Skeletal muscle tissue (tissue), 4 donors: ENCODE measurements around the gene KISS1R. TPM values are rescaled to one million over a fixed set of nuclear protein-coding genes. Genes with fewer than 3 reads are reported as not detected.

Source experiments
- H3K27ac ChIP-seq: one replicate; pipeline ENCODE4 v1.7.0; 2013; ENCODE audit warnings: mild to moderate bottlenecking, low read depth, low read length, inconsistent platforms
- H3K27me3 ChIP-seq, 3 donors: one replicate each; pipeline ENCODE4 v1.7.0; 2013; ENCODE audit warnings: low read length in 3 of 3; ENCODE audit not compliant: control insufficient read depth in 3 of 3, insufficient read depth in 3 of 3
- H3K36me3 ChIP-seq, 3 donors: one replicate each; pipeline ENCODE4 v1.7.0; 2013; ENCODE audit warnings: low read length in 3 of 3; ENCODE audit not compliant: control insufficient read depth in 3 of 3, insufficient read depth in 3 of 3
- H3K4me1 ChIP-seq, 3 donors: one replicate each; pipeline ENCODE4 v1.7.0; 2013; ENCODE audit warnings: low read length in 3 of 3, mild to moderate bottlenecking in 3 of 3; ENCODE audit not compliant: control insufficient read depth in 3 of 3, insufficient read depth in 3 of 3
- H3K4me3 ChIP-seq, 3 donors: one replicate each; pipeline ENCODE4 v1.7.0; 2013; ENCODE audit warnings: low read length in 3 of 3
- H3K9ac ChIP-seq, 3 donors: one replicate each; pipeline ENCODE4 v1.7.0; 2013; ENCODE audit warnings: low read length in 3 of 3, mild to moderate bottlenecking in 3 of 3, moderate library complexity in 2 of 3, low read depth in 1 of 3
- H3K9me3 ChIP-seq, 3 donors: one replicate each; pipeline ENCODE4 v1.7.0; 2013; ENCODE audit warnings: low read length in 3 of 3; ENCODE audit not compliant: control insufficient read depth in 3 of 3
- total RNA-seq: library from RNA; depleted of rRNA; stranded (reverse); fragments of >200 nt; gene quantifications from one replicate; pipeline ENCODE4 v1.2.3, GENCODE V29; 2014
- donor health status: Osteomylitis.

The KISS1R gene
- total RNA-seq, 1 donor from 2014 or later, result not detected

DNA sequence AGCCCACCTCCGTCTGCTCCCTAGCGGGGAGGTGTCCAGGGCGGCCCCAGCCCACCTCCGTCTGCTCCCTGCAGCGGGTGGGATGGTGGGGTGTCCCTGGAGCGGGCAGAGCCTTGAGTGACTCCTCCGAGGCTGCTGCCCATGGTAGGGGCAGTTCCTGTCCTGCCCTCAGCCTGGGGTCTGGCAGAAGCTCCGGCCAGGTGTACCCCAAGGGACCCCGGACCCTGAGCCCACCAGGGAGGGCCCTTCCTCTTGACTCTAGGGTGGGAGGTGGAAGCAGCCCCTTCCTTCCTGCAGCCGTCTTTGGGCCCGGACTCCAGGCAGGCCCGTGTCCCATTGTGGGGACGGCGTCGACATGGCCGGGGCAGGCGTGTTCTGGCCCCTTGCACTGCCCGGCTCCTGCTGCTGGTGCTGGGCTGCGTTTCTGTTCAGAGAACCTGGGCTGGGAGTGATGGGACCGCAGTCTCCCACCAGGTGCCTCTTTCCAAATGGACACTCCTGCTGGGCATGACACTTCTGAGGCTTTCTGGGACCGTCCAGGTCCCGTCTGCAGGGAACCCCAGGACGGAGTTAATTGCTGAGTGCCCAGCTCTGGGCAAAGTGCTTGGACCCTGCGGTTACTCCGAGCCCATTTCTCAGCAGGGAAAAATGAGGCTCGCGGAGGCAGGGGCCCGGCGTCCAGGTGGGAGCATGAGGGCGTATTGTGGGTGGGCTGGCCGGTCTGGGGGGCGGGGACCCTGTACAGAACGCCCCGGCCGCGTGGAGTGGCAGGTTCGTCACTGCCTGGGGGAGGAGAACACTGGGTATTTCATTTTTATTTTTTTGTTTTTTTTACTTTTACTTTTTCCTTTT is 28.5 kb downstream of the KISS1R start:
- Histone ChIP-seq H3K27ac (no peak overlapping the region), H3K36me3 (no peaks in the 10 kb centered on the region), H3K4me3 (no peak overlapping the region), H3K4me1 (peaks cover 3 to 11% (median 5%) of the 10 kb centered on the region in 3 donors), H3K9me3 (no peaks in the 10 kb centered on the region), H3K9ac (no peak overlapping the region), H3K27me3 (peaks cover 0 to 21% (median 10%) of the 10 kb centered on the region in 3 donors)

DNA sequence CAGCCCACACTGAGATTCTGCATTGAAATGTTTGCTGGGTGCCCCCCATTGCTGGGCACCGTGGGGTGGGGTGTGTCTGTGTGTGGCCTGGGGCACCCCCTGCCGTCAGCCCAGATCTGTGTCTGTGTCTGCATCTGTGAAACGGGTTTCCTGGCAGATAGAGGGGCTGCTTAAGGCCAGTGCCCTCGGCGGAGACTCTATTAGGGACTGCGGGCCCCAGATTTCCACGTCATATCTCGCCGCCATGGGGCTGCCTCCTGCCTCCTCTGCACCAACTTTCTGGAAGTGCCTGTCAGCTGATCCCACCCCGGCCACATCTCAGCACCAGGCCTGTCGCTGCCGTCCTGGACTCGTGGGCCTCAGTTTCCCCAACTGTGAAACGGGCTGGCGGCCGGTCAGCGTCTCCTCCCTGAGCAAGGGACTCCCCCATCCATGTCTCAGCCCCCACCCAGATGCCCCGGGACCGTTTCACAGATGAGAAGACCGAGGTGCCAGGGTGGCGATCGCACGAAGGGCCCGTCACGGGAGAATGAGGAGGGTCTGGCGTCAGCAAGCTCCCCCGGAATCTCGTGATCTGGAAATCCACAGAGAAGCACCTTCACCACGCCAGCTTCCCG is 30.1 kb downstream of the KISS1R start:
- Histone ChIP-seq H3K27ac (no peak overlapping the region), H3K27me3 (peaks cover 0 to 9% (median 7%) of the 10 kb centered on the region in 3 donors), H3K36me3 (no peaks in the 10 kb centered on the region), H3K9me3 (no peaks in the 10 kb centered on the region), H3K9ac (no peak overlapping the region), H3K4me1 (peaks cover 0 to 2% (median 0%) of the 10 kb centered on the region in 3 donors), H3K4me3 (no peak overlapping the region)

DNA sequence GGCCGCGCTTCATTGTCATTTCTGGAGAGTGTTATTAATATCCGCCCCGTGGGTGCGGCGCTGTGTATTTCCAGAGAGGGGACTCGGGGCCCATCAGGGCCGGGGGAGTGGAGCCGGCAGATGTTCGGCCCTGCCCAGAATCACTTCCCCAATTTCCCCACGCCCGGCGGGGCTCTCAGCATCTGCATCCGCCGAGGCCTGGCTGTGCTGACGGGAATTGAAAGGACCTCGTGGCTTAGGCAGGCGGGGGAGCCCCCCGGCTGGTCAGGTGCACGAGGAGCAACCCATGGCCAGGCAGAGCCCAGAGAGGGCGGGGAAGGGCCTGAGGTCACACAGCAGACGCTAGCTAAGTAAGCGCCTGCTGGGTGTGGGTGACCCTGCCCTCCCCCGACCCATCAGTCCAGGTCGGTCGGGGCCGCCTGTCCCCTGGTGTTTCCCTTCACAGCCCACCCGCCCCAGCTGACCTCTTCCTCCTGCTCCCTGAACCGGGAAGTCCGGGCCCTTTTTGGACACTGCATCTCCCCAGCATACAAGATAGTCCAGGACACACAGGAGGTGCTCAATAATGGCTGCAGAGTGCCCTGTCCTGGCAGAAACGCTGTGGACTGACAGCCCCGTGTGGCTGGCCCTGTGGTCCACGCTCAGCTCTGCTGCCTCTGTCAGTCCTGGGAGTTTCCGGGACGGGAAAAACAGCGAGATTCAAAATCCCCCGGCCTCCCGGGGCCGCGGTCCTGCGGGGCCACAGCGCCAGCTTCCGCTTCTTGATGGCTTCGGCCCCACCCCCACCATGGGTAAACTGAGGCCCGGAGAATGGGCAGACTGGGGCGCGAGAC is 30.8 kb downstream of the KISS1R start:
- no peak overlapping the region for H3K4me3 ChIP-seq
- H3K9me3 ChIP-seq, result no peaks in the 10 kb centered on the region
- no peak overlapping the region for H3K9ac ChIP-seq
- H3K4me1 ChIP-seq, result peaks cover 0 to 2% (median 0%) of the 10 kb centered on the region in 3 donors
- H3K27ac ChIP-seq, result no peak overlapping the region
- H3K27me3 ChIP-seq, result peaks cover 0 to 8% (median 3%) of the 10 kb centered on the region in 3 donors
- no peaks in the 10 kb centered on the region for H3K36me3 ChIP-seq

DNA sequence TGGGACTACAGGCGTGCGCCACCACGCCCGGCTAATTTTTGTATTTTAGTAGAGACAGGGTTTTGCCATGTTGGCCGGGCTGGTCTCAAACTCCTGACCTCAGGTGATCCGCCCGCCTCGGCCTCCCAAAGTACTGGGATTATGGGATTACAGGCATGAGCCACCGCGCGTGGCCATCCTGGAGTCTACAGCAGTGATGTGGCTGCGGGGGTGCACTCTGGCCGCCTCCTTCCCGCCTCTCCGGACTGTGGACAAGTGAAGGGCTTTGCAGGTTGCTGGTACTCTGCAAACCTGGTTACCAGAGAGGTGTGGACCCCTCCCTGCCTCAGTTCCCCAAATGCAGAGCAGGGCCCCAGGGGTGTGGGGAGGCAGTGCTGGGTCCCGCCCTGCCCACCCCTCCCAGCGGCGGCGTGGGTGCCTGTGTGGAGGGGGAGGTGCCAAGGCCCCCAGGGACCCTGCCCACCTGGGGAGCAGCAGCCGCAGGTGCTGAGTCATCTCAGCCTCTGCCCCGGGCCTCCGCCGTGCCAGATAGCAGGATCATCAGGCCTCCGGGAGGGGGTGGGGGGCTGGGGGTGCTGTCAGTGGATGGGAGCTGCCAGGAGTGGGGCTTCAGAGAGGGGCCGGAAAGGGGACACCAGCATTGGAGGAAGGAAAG is 31.8 kb downstream of the KISS1R start:
- Histone ChIP-seq H3K9ac (no peak overlapping the region), H3K4me1 (peaks cover 0 to 2% (median 0%) of the 10 kb centered on the region in 3 donors), H3K36me3 (no peaks in the 10 kb centered on the region), H3K27me3 (peaks cover 0 to 9% (median 5%) of the 10 kb centered on the region in 3 donors), H3K27ac (no peak overlapping the region), H3K4me3 (no peak overlapping the region), H3K9me3 (no peaks in the 10 kb centered on the region)

- no peak overlapping the region for H3K9ac ChIP-seq
- peaks cover 5 to 16% (median 15%) of the 10 kb centered on the region in 3 donors for H3K27me3 ChIP-seq
- no peaks in the 10 kb centered on the region for H3K36me3 ChIP-seq
- H3K4me1 ChIP-seq, result peaks cover 0 to 2% (median 0%) of the 10 kb centered on the region in 3 donors
- H3K4me3 ChIP-seq, result no peak overlapping the region
- no peak overlapping the region for H3K27ac ChIP-seq
- H3K9me3 ChIP-seq, result no peaks in the 10 kb centered on the region
Measured at GRCh38 chr19:950352-951066, 33.4 kb downstream of the KISS1R start.

- no peak overlapping the region for H3K27ac ChIP-seq
- H3K27me3 ChIP-seq, result peaks cover 6 to 27% (median 21%) of the 10 kb centered on the region in 3 donors
- no peaks in the 10 kb centered on the region for H3K9me3 ChIP-seq
- no peaks in the 10 kb centered on the region for H3K36me3 ChIP-seq
- no peak overlapping the region for H3K4me3 ChIP-seq
- H3K4me1 ChIP-seq, result peaks cover 0 to 2% (median 0%) of the 10 kb centered on the region in 3 donors
- H3K9ac ChIP-seq, result no peak overlapping the region
Measured at GRCh38 chr19:952049-952679, 35.0 kb downstream of the KISS1R start.

- H3K9me3 ChIP-seq, result no peaks in the 10 kb centered on the region
- no peak overlapping the region for H3K9ac ChIP-seq
- peaks cover 0 to 2% (median 0%) of the 10 kb centered on the region in 3 donors for H3K4me1 ChIP-seq
- no peak overlapping the region for H3K27ac ChIP-seq
- H3K27me3 ChIP-seq, result peaks cover 6 to 27% (median 21%) of the 10 kb centered on the region in 3 donors
- H3K4me3 ChIP-seq, result no peak overlapping the region
- H3K36me3 ChIP-seq, result no peaks in the 10 kb centered on the region
Measured at GRCh38 chr19:952680-953444, 35.7 kb downstream of the KISS1R start.

GRCh38 chr19:953445-954271 is 36.5 kb downstream of the KISS1R start:
- Histone ChIP-seq H3K36me3 (no peaks in the 10 kb centered on the region), H3K27ac (no peak overlapping the region), H3K27me3 (peaks cover 6 to 27% (median 21%) of the 10 kb centered on the region in 3 donors), H3K9me3 (no peaks in the 10 kb centered on the region), H3K4me3 (no peak overlapping the region), H3K9ac (no peak overlapping the region), H3K4me1 (peaks cover 0 to 2% (median 0%) of the 10 kb centered on the region in 3 donors)
